ENCODE results near the gene DERL2.
"Not testable (repeated sequence)": the region's sequence is repeated elsewhere in the genome, so short reads cannot be mapped to it uniquely, and the experiment has no call there.

DNA sequence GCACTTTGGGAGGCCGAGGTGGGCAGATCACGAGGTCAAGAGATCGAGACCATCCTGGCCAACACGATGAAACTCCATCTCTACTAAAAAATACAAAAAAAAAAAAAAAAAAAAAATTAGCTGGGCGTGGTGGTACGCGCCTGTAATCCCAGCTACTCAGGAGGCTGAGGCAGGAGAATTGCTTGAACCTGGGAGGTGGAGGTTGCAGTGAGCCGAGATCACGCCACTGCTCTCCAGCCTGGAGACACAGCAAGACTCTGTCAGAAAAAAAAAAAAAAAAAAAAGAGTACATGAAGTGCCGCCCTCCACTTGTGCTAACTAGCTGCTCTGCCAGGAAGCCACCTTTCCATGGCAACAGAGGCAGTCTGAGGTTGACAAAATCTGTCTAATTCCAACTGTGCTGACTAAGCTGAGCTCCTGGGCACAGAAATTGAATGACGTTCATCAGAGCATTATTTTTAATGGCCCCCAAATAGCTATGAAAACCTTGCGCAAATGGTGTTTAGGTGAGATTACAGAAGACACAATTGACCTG, 50.1 kb downstream of the DERL2 start:
- TF ChIP-seq, protein P1, sequence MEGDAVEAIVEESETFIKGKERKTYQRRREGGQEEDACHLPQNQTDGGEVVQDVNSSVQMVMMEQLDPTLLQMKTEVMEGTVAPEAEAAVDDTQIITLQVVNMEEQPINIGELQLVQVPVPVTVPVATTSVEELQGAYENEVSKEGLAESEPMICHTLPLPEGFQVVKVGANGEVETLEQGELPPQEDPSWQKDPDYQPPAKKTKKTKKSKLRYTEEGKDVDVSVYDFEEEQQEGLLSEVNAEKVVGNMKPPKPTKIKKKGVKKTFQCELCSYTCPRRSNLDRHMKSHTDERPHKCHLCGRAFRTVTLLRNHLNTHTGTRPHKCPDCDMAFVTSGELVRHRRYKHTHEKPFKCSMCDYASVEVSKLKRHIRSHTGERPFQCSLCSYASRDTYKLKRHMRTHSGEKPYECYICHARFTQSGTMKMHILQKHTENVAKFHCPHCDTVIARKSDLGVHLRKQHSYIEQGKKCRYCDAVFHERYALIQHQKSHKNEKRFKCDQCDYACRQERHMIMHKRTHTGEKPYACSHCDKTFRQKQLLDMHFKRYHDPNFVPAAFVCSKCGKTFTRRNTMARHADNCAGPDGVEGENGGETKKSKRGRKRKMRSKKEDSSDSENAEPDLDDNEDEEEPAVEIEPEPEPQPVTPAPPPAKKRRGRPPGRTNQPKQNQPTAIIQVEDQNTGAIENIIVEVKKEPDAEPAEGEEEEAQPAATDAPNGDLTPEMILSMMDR (conservative IDR thresholded peaks at IDR 0.05; ENCODE audit: low read length), result not testable (repeated sequence)
- not testable (repeated sequence) for TF ChIP-seq EZH2phosphoT487 (IDR thresholded peaks at IDR 0.05; ENCODE audit: borderline replicate concordance, low read depth, low read length)

All from OCI-LY7 (cell line).